Thyroid gland (tissue), 4 donors: Measurements from ENCODE around the gene AXL. TPM values are rescaled to one million over a fixed set of nuclear protein-coding genes. Genes with fewer than 3 reads are reported as not detected.
A peak's percentile ranks its signal among the peaks of the same experiment; 100 is the strongest.

ENCODE experiments used
- DNase-seq, 2 donors: peaks; one replicate each; pipeline ENCODE4 v3.0.0-alpha.2; 2019
- H3K27ac ChIP-seq, 3 donors: fragments of 200-600 bp; sonication (generic); 1 replicate in 2 of 3; 2 replicates in 1 of 3; pipeline ENCODE4 v1.5.1; 2016 to 2019; ENCODE audit warnings: mild to moderate bottlenecking in 1 of 3, moderate library complexity in 1 of 3
- H3K27me3 ChIP-seq: fragments of 200-600 bp; sonication (generic); one replicate; pipeline ENCODE4 v1.5.1; 2019
- H3K36me3 ChIP-seq, 2 donors: fragments of 200-600 bp; sonication (generic); one replicate each; pipeline ENCODE4 v1.5.1; 2016 to 2019
- H3K4me1 ChIP-seq, 2 donors: fragments of 200-600 bp; sonication (generic); one replicate each; pipeline ENCODE4 v1.5.1; 2017 to 2019
- H3K4me3 ChIP-seq, 3 donors: fragments of 200-600 bp; sonication (generic); replicated peaks in 1 of 3; 1 replicate in 2 of 3; 2 replicates in 1 of 3; pipeline ENCODE4 v1.5.1; 2016; ENCODE audit warnings: mild to moderate bottlenecking in 1 of 3
- H3K9me3 ChIP-seq: fragments of 200-600 bp; sonication (generic); one replicate; pipeline ENCODE4 v1.5.1; 2017
- CTCF ChIP-seq, 6 experiments: fragments of 200-600 bp in 3 of 6; fragments of 450-650 bp in 3 of 6; sonication (generic) in 3 of 6; IDR thresholded peaks; one replicate each; pipeline ENCODE4 v1.5.1; 2016 to 2019; ENCODE audit warnings: antibody characterized with exemption in 6 of 6, mild to moderate bottlenecking in 2 of 6, inconsistent platforms in 1 of 6, moderate library complexity in 1 of 6
- POLR2A ChIP-seq, 2 donors: fragments of 450-650 bp; IDR thresholded peaks; one replicate each; pipeline ENCODE4 v1.6.1; 2017; ENCODE audit warnings: antibody characterized with exemption in 2 of 2, mild to moderate bottlenecking in 2 of 2, moderate library complexity in 1 of 2
- WGBS, 2 donors: methylation state at CpG; one replicate each; pipeline ENCODE4 v1.1.5; 2017; 5-methylcytosine and 5-hydroxymethylcytosine counted together
- intact Hi-C: fragments of 100-400 bp; cut with DNase I; formaldehyde crosslinking; loops from one replicate; pipeline ENCODE4 v1.15.1; 2023
- total RNA-seq, 4 donors: library from RNA; depleted of rRNA; stranded (reverse); fragments of >200 nt; gene quantifications; one replicate each; pipeline ENCODE4 v1.2.3, GENCODE V29; 2016

The AXL gene
- total RNA-seq, 4 donors from 2014 or later, result 17.5 to 61.3 (median 35.4) TPM

- WGBS, 2 donors, result 84 to 85% methylated on average over 10 of the region's 10 CpGs
- intact Hi-C loops, result no loop called here
- H3K4me3 ChIP-seq, result no peak overlapping the region
- H3K4me1 ChIP-seq, result peaks cover 10 to 11% of the 10 kb centered on the region in 2 donors
- no peak for DNase-seq
- no peaks in the 10 kb centered on the region for H3K9me3 ChIP-seq
- H3K27ac ChIP-seq, result no peak overlapping the region
- TF ChIP-seq POLR2A (IDR thresholded peaks at IDR 0.05) (no peak), CTCF (IDR thresholded peaks at IDR 0.05) (no peak)
- H3K36me3 ChIP-seq, result no peaks in the 10 kb centered on the region
- H3K27me3 ChIP-seq, result no peaks in the 10 kb centered on the region
Measured at GRCh38 chr19:41222240-41222639, 3.2 kb downstream of the AXL start.

DNA sequence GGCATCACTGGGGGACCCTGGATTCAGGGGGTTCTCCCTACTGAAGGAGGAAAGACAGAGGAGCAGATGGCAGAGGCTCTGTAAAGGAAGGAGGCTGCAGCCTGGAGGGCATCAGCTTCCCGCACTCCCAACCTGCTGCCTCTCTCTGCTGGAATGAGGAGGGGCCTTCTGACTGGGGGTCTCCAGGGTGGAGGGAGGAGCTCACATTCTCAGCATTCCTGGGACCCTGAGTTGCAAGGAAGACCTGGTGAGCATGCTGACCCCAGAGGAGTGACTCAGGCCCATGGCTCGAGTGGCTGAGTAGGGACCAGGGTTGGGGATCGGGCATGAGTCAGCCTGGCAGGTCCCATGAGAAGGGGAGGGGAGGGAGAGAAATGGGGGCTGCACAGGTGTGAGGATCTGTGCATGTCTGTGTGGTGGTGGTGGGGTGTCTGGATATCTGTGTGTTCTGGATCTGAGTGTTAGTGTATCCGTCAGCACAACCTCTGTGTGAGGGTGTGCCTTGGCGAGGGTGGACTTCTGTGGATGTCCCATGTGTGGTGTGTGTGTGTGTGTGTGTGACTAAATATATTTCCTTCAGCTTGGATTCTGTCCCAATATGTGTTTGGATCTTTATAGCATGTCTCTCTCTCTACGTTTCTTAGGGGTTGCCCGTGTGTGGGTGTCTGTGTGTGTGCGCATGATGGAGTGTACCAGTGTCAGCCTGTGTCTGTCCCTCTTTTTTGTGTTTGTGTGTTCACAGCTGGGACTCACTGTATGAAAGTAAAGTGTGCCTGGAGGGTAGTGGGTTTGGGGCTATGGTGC is 4.6 kb downstream of the AXL start:
- Histone ChIP-seq H3K4me3 (no peak overlapping the region), H3K9me3 (no peaks in the 10 kb centered on the region), H3K27me3 (no peaks in the 10 kb centered on the region), H3K4me1 (peaks cover 10 to 11% of the 10 kb centered on the region in 2 donors), H3K36me3 (no peaks in the 10 kb centered on the region), H3K27ac (peak overlapping the region in 1 of 3 donors; percentile 13)
- TF ChIP-seq POLR2A (IDR thresholded peaks at IDR 0.05) (no peak), CTCF (IDR thresholded peaks at IDR 0.05) (no peak)
- DNase-seq, result no peak
- intact Hi-C loops, result no loop called here
- WGBS, 2 donors, result 65 to 80% methylated on average over 5 to 8 of the region's 8 CpGs

DNA sequence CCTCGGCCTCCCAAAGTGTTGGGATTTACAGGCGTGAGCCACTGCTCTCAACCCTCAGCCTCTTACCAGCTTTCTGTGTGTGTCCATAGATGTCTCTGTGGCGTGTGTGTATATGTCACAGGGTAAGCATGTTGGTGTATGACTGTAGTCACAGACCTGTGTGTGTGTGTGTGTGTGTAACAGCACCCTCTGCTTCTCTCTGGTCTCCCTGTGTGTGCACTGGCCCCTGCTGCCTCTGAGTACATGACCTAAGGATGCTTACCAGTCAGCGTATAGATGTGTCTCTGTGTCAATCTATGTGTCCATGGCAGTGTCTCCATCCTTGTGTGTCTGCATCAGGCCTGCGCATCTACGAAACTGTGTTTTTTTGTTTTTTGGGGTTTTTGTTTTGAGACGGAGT is 5.6 kb downstream of the AXL start:
- TF ChIP-seq POLR2A (IDR thresholded peaks at IDR 0.05) (no peak), CTCF (IDR thresholded peaks at IDR 0.05) (no peak)
- no peak for DNase-seq
- Histone ChIP-seq H3K4me1 (peaks cover 10 to 11% of the 10 kb centered on the region in 2 donors), H3K36me3 (no peaks in the 10 kb centered on the region), H3K27ac (peak overlapping the region in 1 of 3 donors; percentile 12), H3K27me3 (no peaks in the 10 kb centered on the region), H3K4me3 (no peak overlapping the region), H3K9me3 (no peaks in the 10 kb centered on the region)
- intact Hi-C loops, result no loop called here
- WGBS, 2 donors, result 97 to 99% methylated on average over 7 of the region's 7 CpGs

GRCh38 chr19:41225238-41226052 is 6.4 kb downstream of the AXL start:
- no peaks in the 10 kb centered on the region for H3K27me3 ChIP-seq
- intact Hi-C loops, result no loop called here
- 58 to 60% methylated on average over 29 of the region's 29 CpGs for WGBS, 2 donors
- H3K36me3 ChIP-seq, result no peaks in the 10 kb centered on the region
- H3K4me1 ChIP-seq, result peaks cover 10 to 11% of the 10 kb centered on the region in 2 donors
- no peaks in the 10 kb centered on the region for H3K9me3 ChIP-seq
- no peak for TF ChIP-seq POLR2A (IDR thresholded peaks at IDR 0.05)
- TF ChIP-seq CTCF (IDR thresholded peaks at IDR 0.05), result no peak
- DNase-seq, result peak; percentile 13 to 44
- H3K4me3 ChIP-seq, result peak overlapping the region; percentile 21 to 28 (median 27)
- peak overlapping the region; percentile 57 to 68 (median 59) for H3K27ac ChIP-seq
